Fibroblast of lung (primary cell): ENCODE measurements around the gene LRRC8E. TPM values are rescaled to one million over a fixed set of nuclear protein-coding genes. Genes with fewer than 3 reads are reported as not detected.

Source experiments
- DNase-seq, 2 donors: peaks; one replicate each; pipeline versions ENCODE4 v3.0.0 to v3.0.0-alpha.2; 2010; ENCODE audit warnings: low read depth in 2 of 2
- H2AFZ ChIP-seq: 2 replicates; pipeline ENCODE4 v1.5.1; 2012; ENCODE audit warnings: low read length, control low read depth, inconsistent platforms
- H3K27ac ChIP-seq: 2 replicates; pipeline ENCODE4 v1.5.1; 2011; ENCODE audit warnings: low read length, control low read depth; ENCODE audit not compliant: insufficient read depth
- H3K27me3 ChIP-seq: 2 replicates; pipeline ENCODE4 v1.5.1; 2011; ENCODE audit warnings: mild to moderate bottlenecking, low read length; ENCODE audit not compliant: control insufficient read depth, insufficient read depth
- H3K36me3 ChIP-seq: 2 replicates; pipeline ENCODE4 v1.5.1; 2011; ENCODE audit warnings: low read length; ENCODE audit not compliant: control insufficient read depth, insufficient read depth
- H3K4me1 ChIP-seq: 2 replicates; pipeline ENCODE4 v1.5.1; 2011; ENCODE audit warnings: low read length; ENCODE audit not compliant: control insufficient read depth, insufficient read depth; ENCODE audit errors: extremely low read depth
- H3K4me2 ChIP-seq: 2 replicates; pipeline ENCODE4 v1.5.1; 2011; ENCODE audit warnings: low read length, control low read depth; ENCODE audit not compliant: insufficient read depth; ENCODE audit errors: extremely low read depth
- H3K4me3 ChIP-seq, 4 experiments: fragments of 200-600 bp in 1 of 4; sonication (generic) in 1 of 4; replicated peaks in 1 of 4; 2 replicates each; pipeline ENCODE4 v1.5.1; 2011 to 2016; ENCODE audit warnings: low read length in 4 of 4, low read depth in 3 of 4, mild to moderate bottlenecking in 3 of 4, control low read depth in 2 of 4, inconsistent platforms in 1 of 4, mixed read lengths in 1 of 4; ENCODE audit not compliant: insufficient read depth in 1 of 4; ENCODE audit errors: control extremely low read depth in 1 of 4
- H3K79me2 ChIP-seq: 2 replicates; pipeline ENCODE4 v1.5.1; 2012; ENCODE audit warnings: mild to moderate bottlenecking, low read length, inconsistent platforms; ENCODE audit not compliant: control insufficient read depth, insufficient read depth
- H3K9ac ChIP-seq: 2 replicates; pipeline ENCODE4 v1.5.1; 2011; ENCODE audit warnings: mild to moderate bottlenecking, low read length, control low read depth; ENCODE audit not compliant: insufficient read depth
- H3K9me3 ChIP-seq: 2 replicates; pipeline ENCODE4 v1.5.1; 2012; ENCODE audit warnings: low read depth, low read length; ENCODE audit not compliant: control insufficient read depth, insufficient read depth
- H4K20me1 ChIP-seq: 2 replicates; pipeline ENCODE4 v1.5.1; 2011; ENCODE audit warnings: low read length; ENCODE audit not compliant: control insufficient read depth, insufficient read depth; ENCODE audit errors: extremely low read depth
- EZH2 ChIP-seq: IDR thresholded peaks from 2 replicates; pipeline ENCODE4 v1.5.1; 2012; ENCODE audit warnings: low read length, control low read depth, mild to moderate bottlenecking; ENCODE audit errors: missing control alignments
- polyA plus RNA-seq, 2 donors: library from polyadenylated mRNA; depleted of rRNA in 1 of 2; stranded (reverse) in 1 of 2; unstranded in 1 of 2; fragments of >200 nt; gene quantifications; 2 replicates each; pipeline ENCODE4 v1.2.1, GENCODE V29; 2011 to 2012; ENCODE audit warnings: missing spikeins in 1 of 2
- total RNA-seq: library from RNA; depleted of rRNA; stranded (reverse); fragments of >200 nt; gene quantifications from 2 replicates; pipeline ENCODE4 v1.2.1, GENCODE V29; 2014
- TF ChIP-seq, protein P1 (sequence below), 2 donors: IDR thresholded peaks in 1 of 2; conservative IDR thresholded peaks in 1 of 2; 1 replicate in 1 of 2; 2 replicates in 1 of 2; pipeline ENCODE4 v1.5.1; 2011 to 2012; ENCODE audit warnings: low read length in 2 of 2, control low read depth in 1 of 2, inconsistent platforms in 1 of 2, low read depth in 1 of 2, mild to moderate bottlenecking in 1 of 2

The LRRC8E gene
- total and polyA plus RNA-seq, 2 donors (not counting 1 experiment from before 2014, with no cell fraction given): 3.0 to 3.7 TPM

- Histone ChIP-seq H3K79me2 (peaks cover 3% of the 10 kb centered on the region), H3K4me1 (peaks cover 21% of the 10 kb centered on the region), H3K9me3 (no peaks in the 10 kb centered on the region), H3K4me3 (peak overlapping the region; percentile 67 to 75 (median 70)), H2AFZ (peak overlapping the region; percentile 74), H3K4me2 (peak overlapping the region; percentile 97), H3K27me3 (peaks cover 4% of the 10 kb centered on the region), H4K20me1 (no peaks in the 10 kb centered on the region), H3K36me3 (peaks cover 9% of the 10 kb centered on the region), H3K9ac (peak overlapping the region; percentile 79), H3K27ac (peak overlapping the region; percentile 78)
- TF ChIP-seq EZH2: no peak
- TF ChIP-seq, protein P1, sequence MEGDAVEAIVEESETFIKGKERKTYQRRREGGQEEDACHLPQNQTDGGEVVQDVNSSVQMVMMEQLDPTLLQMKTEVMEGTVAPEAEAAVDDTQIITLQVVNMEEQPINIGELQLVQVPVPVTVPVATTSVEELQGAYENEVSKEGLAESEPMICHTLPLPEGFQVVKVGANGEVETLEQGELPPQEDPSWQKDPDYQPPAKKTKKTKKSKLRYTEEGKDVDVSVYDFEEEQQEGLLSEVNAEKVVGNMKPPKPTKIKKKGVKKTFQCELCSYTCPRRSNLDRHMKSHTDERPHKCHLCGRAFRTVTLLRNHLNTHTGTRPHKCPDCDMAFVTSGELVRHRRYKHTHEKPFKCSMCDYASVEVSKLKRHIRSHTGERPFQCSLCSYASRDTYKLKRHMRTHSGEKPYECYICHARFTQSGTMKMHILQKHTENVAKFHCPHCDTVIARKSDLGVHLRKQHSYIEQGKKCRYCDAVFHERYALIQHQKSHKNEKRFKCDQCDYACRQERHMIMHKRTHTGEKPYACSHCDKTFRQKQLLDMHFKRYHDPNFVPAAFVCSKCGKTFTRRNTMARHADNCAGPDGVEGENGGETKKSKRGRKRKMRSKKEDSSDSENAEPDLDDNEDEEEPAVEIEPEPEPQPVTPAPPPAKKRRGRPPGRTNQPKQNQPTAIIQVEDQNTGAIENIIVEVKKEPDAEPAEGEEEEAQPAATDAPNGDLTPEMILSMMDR (conservative IDR thresholded peaks at IDR 0.05 in 1 of 2, IDR thresholded peaks at IDR 0.05 in 1 of 2; ENCODE audit: low read depth in 1 of 2, low read length in 2 of 2): no peak
- peak; percentile 93 to 98 for DNase-seq
Observed at GRCh38 chr19:7920519-7921301, 32.4 kb downstream of the LRRC8E start.

DNA sequence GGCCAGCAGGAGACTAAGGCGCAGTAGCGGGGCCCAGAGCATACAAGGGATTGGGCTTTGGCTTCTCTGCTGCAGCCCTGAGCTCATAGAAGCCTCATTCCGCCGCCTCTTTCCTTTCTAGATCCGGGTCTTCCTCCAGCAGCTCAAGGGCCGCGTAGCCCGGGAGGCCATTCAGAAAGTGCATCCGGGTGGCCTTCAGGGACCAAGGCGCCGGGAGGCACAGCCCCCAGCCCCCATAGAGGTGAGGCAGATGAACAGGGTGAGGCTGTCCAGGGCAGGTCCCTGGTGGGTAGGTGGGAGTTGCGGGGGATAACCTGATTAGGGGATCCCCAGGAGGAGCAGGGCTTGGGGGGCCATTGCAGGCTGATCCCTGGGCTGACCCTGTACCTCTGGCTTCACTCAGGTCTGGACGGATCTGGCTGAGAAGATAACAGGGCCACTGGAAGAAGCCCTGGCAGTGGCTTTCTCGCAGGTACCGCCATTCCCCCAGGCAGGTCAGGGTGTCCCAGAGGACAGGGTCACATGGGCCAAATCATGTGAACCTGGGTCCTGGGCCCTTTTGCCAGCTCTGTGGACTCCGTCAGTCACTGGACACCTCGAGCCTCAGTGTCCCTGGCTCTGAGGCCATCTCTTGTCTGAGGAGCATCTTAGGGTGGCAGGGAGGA is 33.1 kb downstream of the LRRC8E start:
- Histone ChIP-seq H4K20me1 (no peaks in the 10 kb centered on the region), H3K79me2 (peaks cover 3% of the 10 kb centered on the region), H3K9ac (peak overlapping the region; percentile 58), H3K4me2 (peak overlapping the region; percentile 92), H3K9me3 (no peaks in the 10 kb centered on the region), H3K4me1 (peaks cover 21% of the 10 kb centered on the region), H2AFZ (no peak overlapping the region), H3K27ac (peak overlapping the region; percentile 78), H3K27me3 (no peaks in the 10 kb centered on the region), H3K36me3 (peaks cover 9% of the 10 kb centered on the region), H3K4me3 (peak overlapping the region; percentile 52 to 68 (median 60))
- TF ChIP-seq, protein P1 (conservative IDR thresholded peaks at IDR 0.05 in 1 of 2, IDR thresholded peaks at IDR 0.05 in 1 of 2; ENCODE audit: low read depth in 1 of 2, low read length in 2 of 2): no peak
- TF ChIP-seq EZH2: no peak
- DNase-seq: no peak

- Histone ChIP-seq H2AFZ (no peak overlapping the region), H3K9me3 (no peaks in the 10 kb centered on the region), H3K36me3 (peaks cover 9% of the 10 kb centered on the region), H3K4me3 (peak overlapping the region in 1 of 4 experiments; percentile 68), H3K27ac (no peak overlapping the region), H3K9ac (no peak overlapping the region), H3K27me3 (no peaks in the 10 kb centered on the region), H3K79me2 (peaks cover 3% of the 10 kb centered on the region), H4K20me1 (no peaks in the 10 kb centered on the region), H3K4me1 (peaks cover 20% of the 10 kb centered on the region), H3K4me2 (peak overlapping the region; percentile 92)
- DNase-seq: no peak
- TF ChIP-seq, protein P1 (conservative IDR thresholded peaks at IDR 0.05 in 1 of 2, IDR thresholded peaks at IDR 0.05 in 1 of 2; ENCODE audit: low read depth in 1 of 2, low read length in 2 of 2): no peak
Observed at GRCh38 chr19:7921967-7922835, 33.9 kb downstream of the LRRC8E start.
